Lung (tissue), 12 donors: Measurements from ENCODE around the gene PPIL1. TPM values are rescaled to one million over a fixed set of nuclear protein-coding genes. Genes with fewer than 3 reads are reported as not detected.

Experiments
- ATAC-seq: fragments of 200-7000 bp; cut with Tn5 transposase; one replicate; pipeline ENCODE4 v1.9.1; 2020; ENCODE audit warnings: moderate number of reproducible peaks; ENCODE audit not compliant: insufficient read depth, low FRiP score
- DNase-seq, 3 donors: peaks; one replicate each; pipeline ENCODE4 v3.0.0-alpha.2; 2013 to 2017
- H3K27ac ChIP-seq, 2 donors: one replicate each; pipeline ENCODE4 v1.5.1; 2013; ENCODE audit warnings: mild to moderate bottlenecking in 2 of 2, moderate library complexity in 2 of 2, control low read depth in 1 of 2, inconsistent platforms in 1 of 2, low read depth in 1 of 2, low read length in 1 of 2
- H3K27me3 ChIP-seq, 3 donors: one replicate each; pipeline ENCODE4 v1.5.1; 2013; ENCODE audit warnings: low read length in 2 of 3; ENCODE audit not compliant: control insufficient read depth in 3 of 3, insufficient read depth in 3 of 3
- H3K36me3 ChIP-seq, 4 donors: one replicate each; pipeline ENCODE4 v1.5.1; 2013; ENCODE audit warnings: low read length in 4 of 4, mild to moderate bottlenecking in 1 of 4, moderate library complexity in 1 of 4; ENCODE audit not compliant: control insufficient read depth in 4 of 4, insufficient read depth in 4 of 4
- H3K4me1 ChIP-seq, 5 donors: one replicate each; pipeline ENCODE4 v1.5.1; 2013; ENCODE audit warnings: low read length in 5 of 5, mild to moderate bottlenecking in 2 of 5, moderate library complexity in 1 of 5; ENCODE audit not compliant: control insufficient read depth in 5 of 5, insufficient read depth in 5 of 5
- H3K4me3 ChIP-seq: one replicate; pipeline ENCODE4 v1.5.1; 2013; ENCODE audit warnings: mild to moderate bottlenecking, control low read depth, moderate library complexity
- H3K9ac ChIP-seq, 2 donors: one replicate each; pipeline ENCODE4 v1.5.1; 2013; ENCODE audit warnings: low read length in 2 of 2, control low read depth in 1 of 2; ENCODE audit not compliant: insufficient read depth in 1 of 2
- H3K9me3 ChIP-seq, 4 donors: one replicate each; pipeline ENCODE4 v1.5.1; 2013; ENCODE audit warnings: low read length in 3 of 4, mild to moderate bottlenecking in 1 of 4, moderate library complexity in 1 of 4; ENCODE audit not compliant: control insufficient read depth in 4 of 4, insufficient read depth in 3 of 4
- CTCF ChIP-seq: IDR thresholded peaks from 2 replicates; pipeline ENCODE4 v1.5.1; 2012; ENCODE audit warnings: mild to moderate bottlenecking; ENCODE audit errors: control extremely low read depth, extremely low read depth
- WGBS, 2 donors: extraction: QIAGEN DNeasy Blood & Tissue Kit; methylation state at CpG; one replicate each; pipeline ENCODE4 v1.1.7; 2013; 5-methylcytosine and 5-hydroxymethylcytosine counted together
- polyA plus RNA-seq, 2 donors: library from polyadenylated mRNA; stranded (reverse); fragments of 200-250 nt; gene quantifications; one replicate each; pipeline ENCODE4 v1.2.1, GENCODE V29; 2013
- total RNA-seq, 2 donors: library from RNA; depleted of rRNA in 1 of 2; stranded (reverse); fragments of >200 nt in 1 of 2; gene quantifications; one replicate each; pipeline ENCODE4 v1.2.1, GENCODE V29; 2014 to 2021
- donor health status: control.
- donor health status: control.
- donor health status: Bipolar disorder and iron deficiency.
- donor health status: healthy.
- donor health status: DM: yes; HTN: yes; CAD: no.

PPIL1 gene
- total and polyA plus RNA-seq, 4 donors, result 12.3 to 30.2 (median 20.1) TPM

- peak; percentile 66 to 88 (median 87) for DNase-seq
- Histone ChIP-seq H3K4me1 (peaks cover 0 to 26% (median 3%) of the 10 kb centered on the region in 5 donors), H3K9ac (no peak overlapping the region), H3K9me3 (no peaks in the 10 kb centered on the region), H3K4me3 (no peak overlapping the region), H3K27me3 (no peaks in the 10 kb centered on the region), H3K36me3 (peaks cover 0 to 13% (median 4%) of the 10 kb centered on the region in 4 donors), H3K27ac (peak overlapping the region in 1 of 2 donors; percentile 10)
- peak; percentile 64 for TF ChIP-seq CTCF
- no peak for ATAC-seq
- 39 to 50% methylated on average over 3 of the region's 3 CpGs for WGBS, 2 donors
Observed at GRCh38 chr6:36851149-36851614, 23.4 kb downstream of the PPIL1 start.

- 51 to 74% methylated on average over 9 of the region's 9 CpGs for WGBS, 2 donors
- TF ChIP-seq CTCF, result no peak
- no peaks in the 10 kb centered on the region for H3K27me3 ChIP-seq
- ATAC-seq, result no peak
- no peaks in the 10 kb centered on the region for H3K9me3 ChIP-seq
- H3K36me3 ChIP-seq, result peaks cover 0 to 6% (median under 1%) of the 10 kb centered on the region in 4 donors
- H3K27ac ChIP-seq, result peak overlapping the region in 1 of 2 donors; percentile 17
- DNase-seq, result no peak
- H3K4me3 ChIP-seq, result no peak overlapping the region
- H3K4me1 ChIP-seq, result peaks cover 0 to 26% (median 3%) of the 10 kb centered on the region in 5 donors
- H3K9ac ChIP-seq, result no peak overlapping the region
Observed at GRCh38 chr6:36850021-36850420, 24.6 kb downstream of the PPIL1 start.

- Histone ChIP-seq H3K36me3 (peaks cover 0 to 5% (median 0%) of the 10 kb centered on the region in 4 donors), H3K27me3 (peaks cover 0 to 2% (median 0%) of the 10 kb centered on the region in 3 donors), H3K4me3 (no peak overlapping the region), H3K27ac (peak overlapping the region in 1 of 2 donors; percentile 47), H3K9ac (no peak overlapping the region), H3K4me1 (peaks cover 0 to 26% (median 3%) of the 10 kb centered on the region in 5 donors), H3K9me3 (no peaks in the 10 kb centered on the region)
- ATAC-seq, result peak; percentile 70
- DNase-seq, result peak; percentile 28 to 52 (median 44)
- no peak for TF ChIP-seq CTCF
- WGBS, 2 donors, result 30 to 41% methylated on average over 23 to 26 of the region's 26 CpGs
Observed at GRCh38 chr6:36848658-36849441, 25.8 kb downstream of the PPIL1 start.
